ENCODE data around the gene EMP2.
"Not testable (repeated sequence)": the region's sequence is repeated elsewhere in the genome, so short reads cannot be mapped to it uniquely, and the experiment has no call there.

The EMP2 gene

DNA sequence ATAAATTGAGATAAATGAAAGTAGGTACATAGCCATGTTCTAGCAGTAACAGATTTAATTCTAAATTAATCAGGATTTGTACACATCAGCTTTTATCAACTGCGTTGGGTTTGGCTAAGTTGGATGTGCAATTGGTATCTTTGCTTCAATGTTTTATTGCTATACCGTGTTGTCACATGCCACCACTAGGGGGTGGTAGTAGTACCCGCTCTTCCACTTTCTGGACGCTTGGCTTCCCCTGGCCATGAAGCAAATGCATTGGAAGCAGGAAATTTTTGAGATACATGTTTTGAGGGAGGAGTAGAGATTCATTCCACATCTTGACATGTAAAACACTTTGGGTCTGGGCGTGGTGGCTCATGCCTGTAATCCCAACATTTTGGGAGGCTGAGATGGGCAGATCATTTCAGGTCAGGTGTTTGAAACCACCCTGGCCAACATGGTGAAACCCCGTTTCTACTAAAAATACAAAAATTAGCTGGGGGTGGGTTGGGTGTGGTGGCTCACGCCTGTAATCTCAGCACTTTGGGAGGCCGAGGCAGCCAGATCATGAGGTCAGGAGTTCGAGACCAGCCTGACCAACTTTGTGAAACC lies 58.6 kb downstream of the EMP2 start:
- no peak for DNase-seq (ENCODE audit: low read depth in 3 of 3)

DNA sequence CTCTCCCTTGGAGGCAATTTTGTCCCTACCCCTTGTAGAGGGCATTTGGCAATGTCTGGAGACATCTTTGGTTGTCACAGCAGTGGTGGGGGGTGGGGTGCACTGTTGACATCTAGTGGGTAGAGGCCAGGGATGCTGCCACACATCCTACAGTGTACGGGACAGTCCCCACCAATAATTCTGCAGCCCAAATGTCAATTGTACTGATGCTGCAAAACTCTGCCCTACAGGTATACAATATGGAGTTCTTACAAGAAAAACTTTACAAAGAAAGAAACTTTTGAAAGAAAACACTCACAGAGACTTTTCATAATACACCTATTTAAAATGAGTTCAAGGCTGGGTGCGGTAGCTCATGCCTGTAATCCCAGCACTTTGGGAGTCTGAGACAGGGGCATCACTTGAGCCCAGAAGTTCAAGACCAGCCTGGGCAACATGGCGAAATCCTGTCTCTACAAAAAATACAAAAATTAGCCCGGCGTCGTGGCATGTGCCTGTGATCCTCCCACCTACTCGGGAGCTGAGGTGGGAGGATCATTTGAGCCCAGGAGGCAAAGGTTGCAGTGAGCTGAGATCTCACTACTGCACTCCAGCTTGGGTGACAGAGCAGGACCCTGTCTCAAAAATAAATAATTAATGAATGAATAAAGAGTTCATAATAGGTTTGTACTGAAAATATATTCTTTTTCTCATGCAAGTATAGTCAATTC lies 59.4 kb downstream of the EMP2 start:
- no peak for DNase-seq (ENCODE audit: low read depth in 3 of 3)

DNA sequence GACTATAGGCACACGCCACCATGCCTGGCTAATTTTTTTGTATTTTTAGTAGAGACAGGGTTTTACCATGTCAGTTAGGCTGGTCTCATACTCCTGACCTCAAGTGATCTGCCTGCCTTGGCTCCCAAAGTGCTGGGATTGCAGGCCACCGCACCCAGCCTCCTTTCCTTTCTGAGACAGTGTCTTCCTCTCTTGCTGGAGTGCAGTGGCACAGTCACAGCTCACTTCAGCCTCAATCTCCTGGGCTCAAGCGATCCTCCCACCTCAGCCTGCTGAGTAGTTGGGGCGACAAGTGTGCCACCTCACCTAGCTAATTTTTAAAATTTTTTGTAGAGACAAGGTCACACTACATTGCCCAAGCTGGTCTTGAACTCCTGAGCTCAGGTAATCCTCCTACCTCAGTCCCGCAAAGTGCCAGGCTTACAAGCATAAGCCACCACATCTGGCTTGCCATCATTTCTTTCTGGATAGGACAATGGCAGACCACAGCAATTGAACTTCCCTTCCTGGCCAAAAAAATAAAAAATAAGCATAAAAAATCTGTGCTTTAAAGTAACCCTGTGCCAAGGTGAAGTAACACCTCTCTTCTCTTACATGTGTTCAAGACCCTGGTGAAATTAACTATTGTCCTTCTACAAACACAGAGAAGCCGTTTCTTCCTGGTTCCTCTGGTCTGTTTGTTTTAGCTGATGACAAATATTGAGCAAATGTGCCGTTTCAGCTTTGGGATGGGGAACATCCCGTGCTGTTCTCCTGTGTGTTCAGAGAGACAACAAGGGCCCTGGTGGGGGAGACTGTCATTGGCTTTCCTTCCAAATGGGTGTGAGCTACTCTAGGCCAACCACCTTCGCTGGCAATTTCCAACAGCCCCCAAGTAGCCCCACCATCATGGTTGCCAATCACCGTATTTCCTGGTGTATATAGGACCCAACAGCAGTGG lies 60.2 kb downstream of the EMP2 start:
- no peak for DNase-seq (ENCODE audit: low read depth in 3 of 3)

DNA sequence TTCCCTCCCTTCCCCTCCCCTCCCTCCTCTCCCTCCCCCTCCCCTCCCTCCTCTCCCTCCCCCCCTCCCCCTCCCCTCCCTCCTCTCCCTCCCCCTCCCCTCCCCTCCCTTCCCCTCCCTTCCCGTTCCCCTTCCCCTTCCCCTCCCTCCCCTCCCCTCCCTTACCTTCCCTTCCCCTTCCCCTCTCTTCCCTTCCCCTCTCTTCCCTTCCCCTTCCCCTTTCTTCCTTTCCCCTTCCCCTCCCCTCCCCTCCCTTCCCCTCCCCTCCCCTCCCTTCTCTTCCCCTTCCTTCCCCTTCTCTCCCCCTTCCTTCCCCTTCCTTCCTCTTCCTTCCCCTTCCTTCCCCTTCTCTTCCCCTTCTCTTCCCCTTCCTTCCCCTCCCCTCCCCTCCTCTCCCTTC lies 61.1 kb downstream of the EMP2 start:
- DNase-seq (ENCODE audit: low read depth in 3 of 3): no peak

- DNase-seq (ENCODE audit: low read depth in 3 of 3): no peak
Observed at GRCh38 chr16:10518479-10519041, 61.8 kb downstream of the EMP2 start.

DNA sequence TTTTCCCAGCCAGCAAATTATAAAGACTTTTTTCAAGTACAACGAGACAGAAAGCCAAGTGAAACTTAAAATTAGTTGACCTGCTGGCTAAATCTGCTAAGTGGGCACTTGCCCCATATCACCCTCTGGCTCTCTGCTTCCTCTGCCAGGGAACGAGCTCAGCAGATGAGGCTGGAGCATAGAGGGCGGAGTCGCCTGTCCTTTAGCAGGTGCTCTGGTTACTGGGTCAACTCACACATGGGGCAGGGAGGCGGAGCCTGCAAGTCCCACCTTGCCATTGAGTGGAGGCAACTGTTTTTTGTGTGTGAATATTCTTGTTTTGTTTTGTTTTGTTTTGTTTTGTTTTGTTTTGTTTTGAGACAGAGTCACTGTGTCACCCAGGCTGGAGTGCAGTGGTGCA lies 62.5 kb downstream of the EMP2 start:
- DNase-seq (ENCODE audit: low read depth in 3 of 3): no peak

GRCh38 chr16:10514369-10515055 lies 65.9 kb downstream of the EMP2 start:
- DNase-seq (ENCODE audit: low read depth in 3 of 3): no peak

DNA sequence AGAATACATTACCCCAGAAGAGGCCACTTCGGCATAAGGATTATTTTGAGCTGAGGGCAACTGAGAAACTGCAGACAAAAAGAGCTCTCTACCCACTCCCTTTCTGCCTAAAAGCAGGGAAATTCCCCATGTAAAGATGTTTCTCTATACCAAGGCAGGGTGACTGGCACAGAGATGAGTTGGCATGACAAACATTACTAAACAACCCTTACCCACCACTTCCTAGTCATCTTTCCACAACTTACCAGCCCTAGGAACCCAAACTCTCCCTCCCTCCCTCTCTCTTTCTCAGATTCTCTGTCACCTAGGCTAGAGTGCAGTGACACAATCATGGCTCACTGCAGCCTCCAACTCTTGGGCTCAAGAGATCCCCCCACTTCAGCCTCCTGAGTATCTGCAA lies 68.6 kb downstream of the EMP2 start:
- DNase-seq (ENCODE audit: low read depth in 3 of 3): no peak

DNA sequence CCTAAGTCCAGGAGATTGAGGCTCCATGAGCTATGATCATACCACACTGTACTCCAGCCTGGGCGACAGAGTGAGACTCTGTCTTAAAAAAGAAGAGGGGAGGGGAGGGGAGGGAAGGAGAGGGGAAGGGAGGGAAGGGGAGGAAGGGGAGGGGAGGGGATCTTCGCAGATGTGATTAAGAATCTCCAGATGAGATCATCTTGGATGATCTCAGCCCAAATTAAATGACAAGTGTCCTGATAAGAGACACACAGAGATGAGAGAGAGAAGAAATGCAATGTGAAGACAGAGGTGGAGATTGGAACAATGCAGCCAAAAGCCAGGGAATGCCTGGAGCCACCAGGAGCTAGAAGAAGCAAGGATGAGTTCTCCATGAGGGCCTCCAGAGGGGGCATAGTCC lies 70.1 kb downstream of the EMP2 start:
- no peak for DNase-seq (ENCODE audit: low read depth in 3 of 3)

DNA sequence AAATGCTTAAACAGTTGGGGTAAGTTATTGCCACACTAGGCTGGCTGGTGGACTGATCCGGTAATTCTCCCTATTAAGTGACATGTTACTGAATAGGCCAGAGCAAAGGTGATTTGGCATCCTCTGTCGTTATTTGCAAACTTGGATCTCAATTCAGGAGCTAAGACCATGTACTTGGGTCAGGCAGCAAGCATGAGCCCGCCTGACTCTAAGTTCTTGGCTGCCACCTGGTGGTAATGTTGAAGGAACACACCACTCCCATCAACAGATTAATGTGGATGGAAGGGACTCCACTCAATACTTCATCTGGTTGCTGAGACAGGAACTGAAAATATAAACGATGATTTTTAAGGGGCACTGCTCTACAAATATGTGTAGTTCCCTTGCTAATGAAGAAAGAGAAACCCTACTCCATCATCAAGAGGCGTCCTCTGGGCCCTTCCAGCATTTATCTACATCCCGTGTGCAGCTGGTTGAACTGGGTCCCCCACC lies 70.8 kb downstream of the EMP2 start:
- DNase-seq (ENCODE audit: low read depth in 3 of 3): peak in 2 of 3 experiments; percentile 8 to 41

- DNase-seq (ENCODE audit: low read depth in 3 of 3): not testable (repeated sequence)
Observed at GRCh38 chr16:10505286-10505685, 75.1 kb downstream of the EMP2 start.

DNA sequence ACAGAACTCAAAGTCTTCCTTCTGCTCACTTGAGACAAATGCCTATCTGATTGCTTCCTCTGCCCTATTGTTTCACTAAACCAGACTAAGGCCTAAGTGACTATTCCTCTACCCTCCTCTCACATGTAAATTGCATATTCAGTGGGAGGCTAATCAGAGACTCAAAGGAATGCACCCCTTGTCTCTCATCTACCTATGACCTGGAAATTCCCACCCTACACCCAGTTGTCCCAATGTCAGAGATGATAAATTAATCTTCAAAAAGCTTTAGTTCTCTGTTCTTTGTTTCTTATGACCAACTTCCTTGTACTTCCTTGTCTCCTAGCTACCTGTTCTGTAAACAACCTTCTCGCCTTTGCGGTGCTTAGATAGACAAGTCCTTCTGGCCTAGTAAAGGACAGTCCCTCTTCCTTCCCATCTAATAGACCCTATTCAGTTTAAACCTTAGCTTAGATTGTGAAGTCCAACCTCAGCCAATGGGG lies 76.0 kb downstream of the EMP2 start:
- no peak for DNase-seq (ENCODE audit: low read depth in 3 of 3)

DNA sequence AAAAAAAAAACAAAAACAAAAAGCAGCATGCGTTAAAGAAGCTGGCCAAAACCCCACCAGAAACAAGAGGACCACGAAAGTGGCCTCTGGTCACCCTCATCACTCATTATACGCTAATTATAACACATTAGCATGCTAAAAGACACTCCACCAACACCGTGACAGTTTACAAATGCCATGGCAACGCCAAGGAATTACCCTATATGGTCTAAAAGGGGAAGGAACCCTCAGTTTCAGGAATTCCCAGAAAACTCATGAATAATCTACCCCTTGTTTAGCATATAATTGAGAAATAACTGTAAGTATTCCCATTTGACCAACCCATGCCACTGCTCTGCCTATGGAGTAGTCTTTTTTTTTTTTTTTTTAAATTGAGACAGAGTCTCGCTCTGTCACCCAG lies 77.6 kb downstream of the EMP2 start:
- no peak for DNase-seq (ENCODE audit: low read depth in 3 of 3)

DNA sequence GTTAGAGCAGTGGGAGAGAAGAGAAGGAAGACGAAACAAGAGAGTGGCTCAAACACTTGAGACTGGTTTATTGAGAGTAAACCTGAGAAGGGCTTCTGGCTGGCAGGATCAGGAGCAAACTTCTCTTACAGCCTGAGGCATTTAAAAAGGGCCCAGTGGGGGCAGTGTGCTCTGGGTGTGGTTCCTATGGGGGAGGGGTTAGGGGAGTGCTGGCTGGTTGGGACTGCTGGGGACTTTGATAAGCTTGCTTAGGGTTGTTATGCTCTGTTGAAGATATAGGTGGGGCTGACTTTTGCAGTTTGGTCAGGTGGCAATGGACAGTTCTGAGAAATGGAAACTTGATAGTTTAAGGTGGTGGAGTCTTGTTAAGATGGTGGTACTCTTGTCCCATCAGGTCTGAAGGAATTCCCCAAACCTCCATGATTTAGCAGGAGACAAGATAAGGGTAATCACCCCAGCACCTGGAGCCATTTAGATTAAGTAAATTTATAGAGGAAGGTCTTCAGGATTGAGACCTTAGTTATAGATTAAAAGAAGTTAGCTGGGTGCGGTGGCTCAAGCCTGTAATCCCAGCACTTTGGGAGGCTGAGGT lies 79.3 kb downstream of the EMP2 start:
- DNase-seq (ENCODE audit: low read depth in 3 of 3): no peak

DNA sequence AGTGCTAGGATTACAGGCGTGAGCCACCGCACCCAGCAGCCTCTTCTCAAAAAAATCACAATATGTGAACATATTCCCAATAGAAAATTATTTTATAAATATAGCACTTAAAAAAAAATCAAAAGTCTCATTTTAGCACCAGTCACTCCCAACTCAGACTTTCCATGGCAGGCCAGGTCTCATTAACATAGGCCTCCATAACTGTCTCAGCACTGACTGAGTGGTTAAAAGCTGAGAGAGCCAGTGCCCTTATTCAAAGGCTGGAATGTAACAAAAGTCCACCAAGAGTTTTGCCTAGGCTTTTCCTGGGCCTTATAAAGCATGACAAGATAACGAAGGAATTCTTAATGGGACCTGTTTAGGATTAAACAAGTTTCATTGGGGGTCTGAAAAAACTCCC lies 79.8 kb downstream of the EMP2 start:
- no peak for DNase-seq (ENCODE audit: low read depth in 3 of 3)

- DNase-seq (ENCODE audit: low read depth in 3 of 3): no peak
Observed at GRCh38 chr16:10497132-10498101, 83.0 kb downstream of the EMP2 start.

DNA sequence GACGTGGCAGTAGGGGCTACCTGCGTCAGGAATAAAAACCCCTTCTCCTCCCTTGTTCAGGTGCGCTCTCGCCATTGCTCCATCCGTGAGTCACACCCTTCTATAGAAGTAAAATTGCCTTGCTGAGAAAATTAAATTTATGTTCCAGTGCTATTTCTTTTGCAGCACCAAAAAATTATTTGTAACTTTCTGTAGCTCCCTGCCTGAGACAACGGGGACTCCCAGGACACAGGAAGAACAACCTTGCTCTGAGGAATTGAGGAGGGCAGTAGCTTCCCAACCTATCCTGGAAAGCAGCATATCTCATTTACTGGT lies 85.4 kb downstream of the EMP2 start:
- DNase-seq (ENCODE audit: low read depth in 3 of 3): no peak

- DNase-seq (ENCODE audit: low read depth in 3 of 3): no peak
Observed at GRCh38 chr16:10494343-10495030, 85.9 kb downstream of the EMP2 start.

DNA sequence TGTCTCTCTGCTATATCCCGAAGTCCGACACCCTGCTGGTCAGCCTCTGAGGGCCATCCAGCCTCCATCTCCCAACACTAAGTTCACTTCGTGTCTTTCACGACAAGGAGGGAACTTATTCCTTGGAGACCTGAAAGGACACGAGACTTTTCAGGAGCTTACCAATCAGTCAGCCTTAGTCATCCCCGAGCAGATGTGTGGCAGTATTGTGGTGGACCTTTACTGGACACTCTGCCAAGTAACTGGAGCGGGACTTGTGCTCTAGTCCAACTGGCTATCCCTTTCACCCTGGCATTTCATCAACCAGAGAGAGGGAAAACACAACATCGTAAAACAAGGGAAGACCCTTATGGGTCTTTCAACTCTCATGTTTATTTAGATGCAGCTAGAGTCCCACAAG lies 87.1 kb downstream of the EMP2 start:
- DNase-seq (ENCODE audit: low read depth in 3 of 3): no peak
